Measurements from ENCODE around the gene GTF2H2.
"Not testable (repeated sequence)": the region's sequence is repeated elsewhere in the genome, so short reads cannot be mapped to it uniquely, and the experiment has no call there.

Gene GTF2H2

DNA sequence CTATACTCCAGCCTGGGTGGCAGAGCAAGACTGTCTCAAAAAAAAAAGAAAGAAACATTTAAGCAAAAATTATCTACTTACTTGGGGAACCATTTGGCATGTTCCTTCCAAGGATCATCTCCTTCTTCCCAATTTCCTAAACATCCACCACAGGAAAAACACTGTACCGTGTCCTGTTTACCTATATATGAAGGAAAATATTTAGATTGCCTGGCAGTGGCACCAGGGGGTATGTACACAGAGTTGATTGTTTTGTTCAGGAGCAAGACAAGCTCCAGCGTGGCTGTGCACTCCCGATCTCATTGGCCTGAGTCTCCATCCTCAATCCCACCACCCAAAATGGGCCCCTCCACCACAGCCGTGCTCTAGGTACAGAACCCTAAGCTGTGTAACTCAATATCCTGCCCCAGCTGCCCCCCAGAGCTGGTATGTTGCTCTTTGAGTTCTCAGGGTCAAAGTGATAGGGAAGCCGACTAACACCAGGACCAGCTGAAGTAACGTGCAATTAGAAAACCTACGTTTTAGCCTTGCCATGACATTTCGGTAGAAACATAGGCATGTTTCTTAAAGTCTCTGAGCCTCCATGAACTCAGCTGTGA is 56.2 kb downstream of the GTF2H2 start:
- H4K20me1 ChIP-seq (ENCODE audit: control insufficient read depth, insufficient read depth, low read depth, low read length) = no peaks in the 10 kb centered on the region
- H3K4me1 ChIP-seq (ENCODE audit: control insufficient read depth, low read length) = no peaks in the 10 kb centered on the region; the same call in 1 of the 2 replicates
- H3K27ac ChIP-seq (ENCODE audit: low read depth, low read length) = no peak overlapping the region
- no peaks in the 10 kb centered on the region for H3K9me2 ChIP-seq (replicated peaks; ENCODE audit: control insufficient read depth, low read length)
- H3K9me3 ChIP-seq (ENCODE audit: control insufficient read depth, insufficient read depth, low read length) = no peaks in the 10 kb centered on the region
- H3K27me3 ChIP-seq (ENCODE audit: control insufficient read depth, low read length) = no peaks in the 10 kb centered on the region
- H3K4me2 ChIP-seq (ENCODE audit: low read length) = no peak overlapping the region
- no peaks in the 10 kb centered on the region for H3F3A ChIP-seq (ENCODE audit: control insufficient read depth, insufficient read depth)
- TF ChIP-seq, protein P1, sequence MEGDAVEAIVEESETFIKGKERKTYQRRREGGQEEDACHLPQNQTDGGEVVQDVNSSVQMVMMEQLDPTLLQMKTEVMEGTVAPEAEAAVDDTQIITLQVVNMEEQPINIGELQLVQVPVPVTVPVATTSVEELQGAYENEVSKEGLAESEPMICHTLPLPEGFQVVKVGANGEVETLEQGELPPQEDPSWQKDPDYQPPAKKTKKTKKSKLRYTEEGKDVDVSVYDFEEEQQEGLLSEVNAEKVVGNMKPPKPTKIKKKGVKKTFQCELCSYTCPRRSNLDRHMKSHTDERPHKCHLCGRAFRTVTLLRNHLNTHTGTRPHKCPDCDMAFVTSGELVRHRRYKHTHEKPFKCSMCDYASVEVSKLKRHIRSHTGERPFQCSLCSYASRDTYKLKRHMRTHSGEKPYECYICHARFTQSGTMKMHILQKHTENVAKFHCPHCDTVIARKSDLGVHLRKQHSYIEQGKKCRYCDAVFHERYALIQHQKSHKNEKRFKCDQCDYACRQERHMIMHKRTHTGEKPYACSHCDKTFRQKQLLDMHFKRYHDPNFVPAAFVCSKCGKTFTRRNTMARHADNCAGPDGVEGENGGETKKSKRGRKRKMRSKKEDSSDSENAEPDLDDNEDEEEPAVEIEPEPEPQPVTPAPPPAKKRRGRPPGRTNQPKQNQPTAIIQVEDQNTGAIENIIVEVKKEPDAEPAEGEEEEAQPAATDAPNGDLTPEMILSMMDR (IDR thresholded peaks at IDR 0.05; ENCODE audit: low read depth, low read length, poor library complexity, severe bottlenecking) = no peak
- TF ChIP-seq EZH2phosphoT487 (IDR thresholded peaks at IDR 0.05; ENCODE audit: borderline replicate concordance, low read length) = no peak
- H3K79me2 ChIP-seq (ENCODE audit: control insufficient read depth, low read length) = no peaks in the 10 kb centered on the region
- H3K4me3 ChIP-seq (ENCODE audit: low read length) = no peak overlapping the region
- no peaks in the 10 kb centered on the region for H3K36me3 ChIP-seq (ENCODE audit: control insufficient read depth, low read length)

DNA sequence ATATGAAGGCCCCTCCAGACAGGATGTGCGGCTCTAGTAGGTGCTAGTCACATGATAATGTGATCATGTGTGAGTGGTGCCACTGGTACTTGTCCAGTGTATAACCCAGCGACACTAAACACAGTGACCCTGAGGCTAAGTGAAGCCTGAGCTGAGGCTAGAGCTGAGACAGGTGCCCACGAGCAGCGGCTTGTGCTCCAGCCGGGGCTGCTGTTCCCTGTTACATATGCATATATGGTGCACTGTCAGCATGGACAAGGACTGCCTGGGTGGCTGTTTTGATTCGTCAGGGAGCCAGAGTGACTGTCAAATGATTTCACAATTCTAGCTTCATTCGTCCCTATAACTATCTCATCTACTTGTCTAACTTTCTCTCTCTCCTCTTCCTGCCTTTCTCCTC is 60.5 kb downstream of the GTF2H2 start:
- H3K4me3 ChIP-seq (ENCODE audit: low read length); H3K9me3 ChIP-seq (ENCODE audit: control insufficient read depth, insufficient read depth, low read length); H3K36me3 ChIP-seq (ENCODE audit: control insufficient read depth, low read length); H3K9me2 ChIP-seq (replicated peaks; ENCODE audit: control insufficient read depth, low read length); H3K79me2 ChIP-seq (ENCODE audit: control insufficient read depth, low read length); H3K27me3 ChIP-seq (ENCODE audit: control insufficient read depth, low read length); H3F3A ChIP-seq (ENCODE audit: control insufficient read depth, insufficient read depth); H3K4me2 ChIP-seq (ENCODE audit: low read length); H3K27ac ChIP-seq (ENCODE audit: low read depth, low read length); H4K20me1 ChIP-seq (ENCODE audit: control insufficient read depth, insufficient read depth, low read depth, low read length); H3K4me1 ChIP-seq (ENCODE audit: control insufficient read depth, low read length): not testable (repeated sequence)
